ENCODE measurements around the gene OPRL1.
"Not testable (repeated sequence)": the region's sequence is repeated elsewhere in the genome, so short reads cannot be mapped to it uniquely, and the experiment has no call there.

OPRL1 gene

GRCh38 chr20:64073476-64074183 lies 6.3 kb upstream of the OPRL1 start:
- DNase-seq = no peak

DNA sequence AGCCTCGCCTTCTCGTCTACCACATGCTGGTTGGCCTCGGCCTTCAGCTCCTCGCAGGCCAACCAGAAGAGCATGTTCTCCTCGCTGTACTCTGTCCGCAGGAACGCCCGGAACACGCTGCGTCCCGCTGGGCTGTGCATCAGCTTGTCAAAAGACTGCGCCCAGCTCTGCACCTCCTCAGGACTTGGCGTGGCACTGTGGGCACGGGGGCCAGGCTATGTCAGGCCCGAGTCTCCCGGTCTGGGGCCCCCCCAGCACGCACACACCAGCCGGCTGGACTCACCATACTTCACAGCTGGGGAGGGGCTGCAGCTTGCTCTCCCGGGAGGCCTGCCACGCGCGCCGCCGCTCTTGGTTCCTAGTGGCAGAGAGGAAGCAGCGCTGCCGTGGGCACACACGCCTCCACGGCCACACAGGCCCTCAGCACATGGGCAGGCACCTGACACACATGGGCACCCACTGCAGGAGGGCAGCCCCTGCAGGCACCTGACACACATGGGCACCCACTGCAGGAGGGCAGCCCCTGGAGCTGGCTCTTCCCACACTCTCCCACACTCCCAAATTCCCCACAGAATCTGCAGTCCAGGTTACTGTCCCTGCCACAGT lies 5.6 kb upstream of the OPRL1 start:
- no peak for DNase-seq

- DNase-seq = no peak
Measured at GRCh38 chr20:64074963-64075362, 4.9 kb upstream of the OPRL1 start.

DNA sequence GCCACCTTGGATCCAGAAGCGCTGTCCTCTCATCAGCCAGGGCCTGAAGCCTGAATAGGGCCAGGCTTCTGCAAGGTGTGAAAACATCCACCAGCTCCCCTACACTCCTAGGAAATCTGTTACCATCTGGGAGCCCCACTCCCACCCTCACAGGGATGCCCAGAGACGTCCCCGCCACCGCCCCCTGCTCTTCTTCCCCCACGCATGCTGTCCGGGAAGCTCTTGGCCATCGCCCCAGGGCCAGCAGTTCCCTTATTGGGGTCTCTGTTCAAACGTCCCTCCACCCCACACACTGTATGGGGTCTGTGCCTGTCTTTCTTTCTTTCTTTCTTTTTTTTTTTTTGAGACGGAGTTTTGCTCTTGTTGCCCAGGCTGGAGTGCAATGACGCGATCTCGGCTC lies 4.3 kb upstream of the OPRL1 start:
- no peak for DNase-seq

DNA sequence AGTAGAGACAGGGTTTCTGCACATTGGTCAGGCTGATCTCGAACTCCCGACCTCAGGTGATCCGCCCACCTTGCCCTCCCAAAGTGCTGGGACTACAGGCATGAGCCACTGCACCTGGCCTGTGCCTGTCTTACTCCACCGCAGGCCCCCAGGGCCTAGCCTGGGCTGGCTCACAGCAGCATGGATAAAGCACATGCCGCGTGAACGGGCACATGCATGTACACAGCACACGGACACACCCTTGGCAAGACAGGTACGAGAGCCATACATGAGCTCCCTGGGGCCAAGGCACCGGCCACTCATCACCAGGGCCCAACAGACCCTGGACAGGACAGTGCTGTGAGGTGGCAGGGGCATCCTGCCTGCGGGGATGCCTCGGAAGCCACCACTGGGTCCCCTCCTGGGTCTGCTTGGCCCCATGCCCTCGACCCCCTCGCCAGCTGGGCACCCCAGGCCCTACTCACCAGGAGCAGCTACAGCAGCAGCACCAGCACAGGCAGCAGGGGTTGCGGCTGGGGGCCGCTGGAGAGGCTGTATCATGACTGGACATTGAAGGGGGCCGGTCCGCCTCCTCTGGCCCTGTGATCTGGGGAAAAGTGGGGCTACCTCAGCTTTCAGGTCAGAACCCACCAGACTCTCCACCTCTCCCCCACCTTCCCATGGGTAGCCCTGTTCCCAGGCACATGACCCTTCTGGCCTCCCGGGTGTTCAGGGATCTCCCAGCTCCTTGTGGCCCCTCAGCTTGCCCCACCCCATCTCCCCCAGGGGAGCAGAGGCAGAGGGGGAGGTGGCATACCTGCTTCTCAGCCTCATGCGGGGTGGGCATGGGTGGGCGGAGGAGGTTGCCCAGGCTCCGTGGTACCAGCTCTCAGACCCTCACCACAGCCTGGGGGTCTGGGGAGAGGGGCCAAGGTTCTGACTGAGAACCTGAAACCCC lies 3.6 kb upstream of the OPRL1 start:
- no peak for DNase-seq

- DNase-seq = no peak
Measured at GRCh38 chr20:64077094-64077493, 2.8 kb upstream of the OPRL1 start.

DNA sequence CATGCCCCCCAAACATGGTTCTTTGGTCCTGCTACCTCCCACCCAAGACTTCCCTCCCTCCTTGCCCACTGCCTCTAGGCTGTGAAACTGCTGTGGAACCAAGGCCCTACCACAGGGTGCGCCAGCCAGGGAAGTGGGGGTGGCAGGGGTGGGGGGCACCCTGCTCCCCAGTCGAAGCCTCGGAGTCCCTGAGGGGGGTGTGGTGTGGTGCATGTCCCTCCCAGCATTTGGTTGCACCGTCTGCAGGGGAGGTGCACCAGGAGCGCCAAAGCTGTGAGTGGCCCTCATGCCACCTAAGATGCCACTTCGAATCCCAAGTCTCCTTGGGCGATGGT lies 2.4 kb upstream of the OPRL1 start:
- no peak for DNase-seq

- no peak for DNase-seq
Measured at GRCh38 chr20:64077876-64078551, 1.9 kb upstream of the OPRL1 start.

DNA sequence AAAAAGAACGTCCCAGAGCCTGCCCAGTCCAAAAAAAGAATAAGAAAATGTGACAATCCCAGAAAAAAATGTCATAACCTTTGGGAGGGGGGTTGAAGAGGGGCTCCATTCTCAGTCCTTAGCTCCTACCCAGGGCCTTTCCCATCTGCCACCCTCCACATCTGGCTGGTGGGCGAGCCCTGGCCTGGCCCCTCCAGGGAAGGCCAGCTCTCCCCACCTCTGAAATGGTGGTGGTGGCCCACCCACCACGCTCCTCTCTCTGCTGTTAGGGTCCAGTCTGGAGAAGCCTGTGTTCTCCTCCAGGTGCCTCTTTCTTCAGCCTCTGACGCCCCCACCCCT lies 979 bp upstream of the OPRL1 start:
- no peak for DNase-seq

DNA sequence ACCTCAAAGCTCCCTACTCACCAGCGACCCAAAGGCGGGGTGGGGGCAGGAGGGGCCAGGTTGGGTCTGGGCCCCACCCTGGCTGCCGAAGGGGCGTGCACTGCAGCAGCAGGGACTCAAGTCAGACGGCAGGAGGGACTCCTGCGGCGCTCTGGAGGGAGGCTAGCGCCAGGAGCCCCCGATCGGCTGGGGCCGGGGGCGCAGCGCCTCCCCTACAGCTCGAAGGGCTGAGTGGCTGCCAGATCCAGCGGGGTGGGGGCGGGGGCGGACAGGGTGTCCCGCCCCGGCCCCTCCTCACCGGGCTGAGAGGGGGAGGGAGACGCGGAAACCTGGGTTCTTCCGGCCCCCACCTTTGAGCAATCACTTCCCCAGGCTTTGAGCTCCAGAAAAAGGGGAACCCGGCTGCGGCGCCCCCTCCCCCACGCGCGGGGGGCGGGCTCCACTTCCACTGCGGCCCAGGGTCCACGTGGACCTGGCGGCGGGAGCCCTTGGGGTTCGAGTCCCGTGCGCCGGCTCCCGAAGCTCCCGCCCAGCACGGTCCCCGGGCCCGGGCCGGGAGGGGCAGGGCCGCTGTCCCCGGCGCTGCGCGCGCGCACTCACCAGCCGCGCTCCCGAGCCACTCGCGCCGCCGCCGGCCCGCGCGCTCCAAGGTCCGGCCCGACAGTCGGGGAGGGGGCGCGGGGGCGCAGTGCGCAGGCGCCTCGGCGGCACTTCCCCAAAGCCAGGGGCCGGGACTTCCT lies 439 bp upstream of the OPRL1 start, which contains the start of gene RGS19:
TSS of gene RGS19 (minus strand) at position 246 of the 740 bp plus-strand sequence. CDS start 2,632 bp downstream, outside the sequence.
- peak; percentile 72 for DNase-seq

GRCh38 chr20:64080813-64081623 lies 1.1 kb downstream of the OPRL1 start:
- DNase-seq = no peak

DNA sequence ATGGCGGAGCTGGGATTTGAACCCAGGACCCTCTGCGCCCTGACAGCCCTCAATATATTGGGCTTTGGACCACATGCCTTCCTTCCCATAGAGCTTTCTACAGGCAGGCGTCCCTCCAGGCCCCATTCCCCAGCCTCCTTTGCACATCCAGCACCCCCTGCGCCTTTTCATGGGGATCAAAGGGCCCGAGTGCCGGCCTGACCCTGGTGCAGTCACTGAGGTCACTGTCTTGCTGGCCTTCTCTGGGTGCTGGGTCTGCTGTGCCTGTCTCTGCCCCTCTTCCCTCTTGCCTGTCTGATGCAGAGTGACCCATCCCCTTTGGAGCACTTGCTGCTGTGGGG lies 1.7 kb downstream of the OPRL1 start:
- DNase-seq = no peak

GRCh38 chr20:64082126-64082731 lies 2.3 kb downstream of the OPRL1 start:
- DNase-seq = no peak

- no peak for DNase-seq
Measured at GRCh38 chr20:64082820-64083377, 3.0 kb downstream of the OPRL1 start.

DNA sequence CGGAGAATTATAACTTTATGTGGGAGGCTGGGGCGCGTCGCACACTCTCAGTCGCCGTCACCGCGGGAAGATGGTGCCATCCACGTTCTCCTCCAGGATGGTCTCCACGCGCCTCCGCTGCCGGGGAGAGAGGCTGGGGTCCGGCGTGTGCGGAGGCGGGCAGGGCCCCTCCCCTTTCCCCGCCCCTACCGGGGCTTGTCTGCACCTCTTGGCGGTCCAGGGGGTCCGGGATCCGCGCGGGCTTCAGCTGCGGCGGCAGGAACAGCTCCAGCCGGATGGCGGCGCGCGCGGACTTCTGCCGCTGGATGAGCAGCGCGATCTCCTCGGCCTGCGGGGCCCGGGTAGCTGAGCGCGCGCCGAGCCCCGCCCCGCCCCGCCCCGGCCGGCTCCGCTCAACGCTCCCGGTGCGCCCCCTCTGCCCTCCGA lies 3.5 kb downstream of the OPRL1 start:
- DNase-seq = peak; percentile 70

GRCh38 chr20:64083804-64084684 lies 4.2 kb downstream of the OPRL1 start, which contains the start of gene LKAAEAR1:
Gene LKAAEAR1, minus strand, starts transcription at chr20:64084398. Its CDS starts 179 bp downstream, at chr20:64084219.
- DNase-seq = no peak

DNA sequence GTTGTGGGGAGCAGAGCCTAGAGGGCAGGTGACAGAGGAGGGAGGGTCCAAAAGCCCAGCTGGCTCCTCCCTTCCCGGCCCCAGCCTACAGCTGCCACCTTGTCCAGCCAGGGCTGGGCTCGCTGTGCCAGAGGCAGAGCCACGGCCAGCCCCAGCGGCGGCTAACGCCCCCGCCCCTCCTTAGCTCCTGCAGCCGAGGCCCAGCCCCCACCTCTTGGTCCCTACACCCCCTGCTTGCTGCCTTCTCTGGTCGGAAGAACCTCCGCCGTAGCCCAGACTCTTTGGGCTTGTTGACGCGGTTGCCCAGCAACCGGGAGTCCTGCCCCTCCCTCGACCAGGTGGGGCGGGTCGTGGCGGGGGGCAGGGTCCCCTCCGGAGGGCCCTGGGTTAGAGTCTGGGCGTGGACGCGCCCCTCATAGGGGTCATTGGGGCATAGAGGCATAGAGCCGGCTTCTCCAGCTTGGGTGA lies 4.8 kb downstream of the OPRL1 start:
- no peak for DNase-seq

DNA sequence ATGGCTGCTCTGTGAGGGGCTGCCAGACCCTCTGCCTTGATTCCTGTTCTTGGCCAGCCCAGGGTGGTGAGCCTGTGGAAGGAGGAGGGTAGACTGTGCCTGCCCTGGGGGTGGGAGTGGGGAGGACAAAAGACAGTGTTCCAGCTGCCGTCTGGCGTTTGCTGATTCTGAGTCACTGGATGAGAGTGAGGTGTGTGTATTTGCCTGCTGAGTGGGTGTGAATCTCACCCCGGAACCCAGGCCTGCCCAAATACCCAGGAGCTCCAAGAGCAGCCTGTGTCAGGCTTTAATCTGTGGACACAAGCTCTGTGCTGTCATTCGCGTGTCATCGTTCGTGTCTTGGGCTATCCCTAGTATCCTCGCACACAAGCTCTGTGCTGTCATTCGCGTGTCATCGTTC lies 6.9 kb downstream of the OPRL1 start:
- no peak for DNase-seq

- DNase-seq = not testable (repeated sequence)
Measured at GRCh38 chr20:64087226-64087825, 7.4 kb downstream of the OPRL1 start.

Measured in activated CD4-positive, CD25-positive, alpha-beta regulatory T cell treated with anti-CD3 and anti-CD28 coated beads, Interleukin-2, amount 50 U/mL, for 72 hours (primary cell).